GM21619 (cell line): ENCODE data around the gene ZNRF1.
A peak's percentile ranks its signal among the peaks of the same experiment; 100 is the strongest.
"Not testable (repeated sequence)": the region's sequence is repeated elsewhere in the genome, so short reads cannot be mapped to it uniquely, and the experiment has no call there.

Experiments
- ATAC-seq: cut with Tn5 transposase; IDR thresholded peaks from one replicate; pipeline ENCODE4 v1.9.1; 2021; ENCODE audit not compliant: unreplicated experiment

The ZNRF1 gene

DNA sequence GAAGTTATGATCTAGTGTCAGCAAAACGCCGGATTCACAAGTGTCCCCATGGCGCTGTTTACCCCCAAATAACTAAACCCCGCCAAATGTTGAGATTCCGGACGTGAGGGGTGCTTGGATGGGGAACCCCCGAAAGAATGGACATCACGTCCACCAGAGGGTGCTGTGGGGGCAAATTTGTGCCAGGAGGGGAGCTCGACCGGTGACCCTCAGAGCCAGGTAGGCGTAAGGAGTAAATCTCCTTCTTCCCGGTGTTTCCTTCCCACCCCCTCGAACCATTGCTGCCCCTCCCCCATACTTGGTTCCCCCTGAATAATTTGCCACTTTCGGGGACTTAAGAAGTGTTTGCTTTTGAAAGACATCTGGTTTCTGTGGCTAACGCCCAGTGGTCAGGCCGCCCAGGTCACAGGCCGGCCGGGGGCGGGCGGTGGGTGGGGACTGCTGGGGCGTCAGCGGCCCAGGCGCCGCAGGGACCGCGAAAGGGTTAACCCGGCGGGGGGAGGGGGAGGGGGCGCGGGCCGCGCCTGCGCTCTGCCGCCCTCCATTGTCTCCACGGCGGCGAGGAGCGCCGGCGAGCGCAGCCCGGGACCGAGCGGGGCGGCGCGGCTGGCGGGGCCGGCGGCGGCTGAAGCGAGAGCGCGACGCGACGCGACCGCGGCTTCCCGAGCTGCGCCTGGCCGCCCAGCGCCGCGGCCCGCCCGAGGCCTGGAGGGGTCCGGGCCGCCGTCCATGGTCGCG lies at the start of gene ZNRF1:
ZNRF1 (plus strand) TSS at position 544 of the 738 bp plus-strand sequence. CDS start 648 bp downstream, outside the sequence.
- peak; percentile 58 for ATAC-seq

DNA sequence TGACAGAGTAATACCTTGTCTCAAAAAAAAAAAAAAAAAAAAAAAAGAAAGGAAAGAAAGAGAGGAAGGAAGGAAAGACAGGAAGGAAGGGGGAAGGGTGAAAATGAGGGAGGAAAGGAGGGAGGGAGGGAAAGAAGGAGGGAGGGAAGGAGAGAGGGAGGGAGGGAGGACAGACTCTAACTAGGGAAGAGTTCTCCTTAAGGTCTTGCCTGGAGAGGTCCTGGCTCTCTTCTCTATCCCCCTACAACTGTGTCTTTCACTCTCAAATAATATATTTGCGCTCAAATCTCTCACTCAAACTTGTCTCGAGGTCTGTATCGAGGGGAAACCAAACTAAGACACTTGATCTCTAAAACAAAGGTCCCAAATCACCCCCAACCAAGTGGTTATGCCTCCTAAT lies 49.5 kb upstream of the ZNRF1 start:
- ATAC-seq, result no peak

DNA sequence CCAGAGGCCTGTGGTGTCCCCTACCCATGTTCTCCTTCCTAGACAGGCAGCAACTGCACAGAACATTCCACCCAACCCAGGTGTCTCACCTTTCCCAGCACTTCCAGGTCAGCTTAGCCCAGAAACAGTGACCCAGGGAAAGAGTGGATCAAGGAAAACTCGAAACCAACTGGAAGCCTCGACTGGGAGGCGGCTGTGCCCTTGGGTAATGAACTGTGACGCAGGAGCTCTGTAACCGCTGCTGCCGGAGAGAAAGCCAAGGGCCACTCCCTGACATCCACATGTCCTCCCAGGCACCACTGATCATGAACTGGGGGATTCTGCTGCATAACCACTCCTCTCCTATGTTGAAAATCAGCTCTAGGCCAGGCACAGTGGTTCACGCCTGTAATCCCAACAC lies 48.3 kb upstream of the ZNRF1 start:
- ATAC-seq, result no peak

DNA sequence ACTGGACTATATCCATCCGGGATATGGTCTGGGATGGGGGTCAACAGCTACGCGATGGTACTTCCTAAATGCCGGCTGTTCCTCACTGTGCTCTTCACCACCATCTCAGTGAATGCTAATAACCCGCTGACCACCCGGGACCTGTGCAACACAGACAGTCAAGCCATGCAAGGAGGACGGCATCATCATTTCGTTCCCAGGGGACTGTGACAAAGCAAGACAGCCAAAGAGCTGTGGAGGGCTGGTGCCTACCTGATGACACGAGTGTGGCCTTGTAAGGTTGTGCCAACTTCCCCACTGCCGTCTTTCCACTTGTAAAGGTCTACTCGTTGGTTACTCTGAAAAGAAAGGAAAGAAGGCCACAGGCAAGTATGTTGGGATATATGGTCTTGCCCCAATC lies 47.6 kb upstream of the ZNRF1 start:
- ATAC-seq, result no peak

DNA sequence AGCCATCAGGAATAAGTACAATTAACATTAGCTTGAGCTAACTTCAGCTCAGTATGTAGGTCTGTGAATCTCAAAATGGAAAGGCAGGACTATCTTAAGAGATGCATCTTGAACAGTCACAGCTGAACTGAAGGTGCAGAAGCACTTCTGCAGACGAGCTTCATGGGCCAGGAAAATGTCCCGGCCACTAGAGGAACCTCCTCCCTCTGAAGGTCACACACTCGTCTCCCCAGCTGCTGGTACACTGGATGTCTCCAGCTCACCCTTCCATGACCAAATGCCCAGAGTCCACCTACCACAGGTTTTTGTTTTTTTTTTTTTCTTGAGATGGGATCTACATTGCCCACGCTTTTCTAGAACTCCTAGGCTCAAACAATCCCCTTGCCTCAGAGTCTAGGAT lies 47.1 kb upstream of the ZNRF1 start:
- ATAC-seq, result no peak

DNA sequence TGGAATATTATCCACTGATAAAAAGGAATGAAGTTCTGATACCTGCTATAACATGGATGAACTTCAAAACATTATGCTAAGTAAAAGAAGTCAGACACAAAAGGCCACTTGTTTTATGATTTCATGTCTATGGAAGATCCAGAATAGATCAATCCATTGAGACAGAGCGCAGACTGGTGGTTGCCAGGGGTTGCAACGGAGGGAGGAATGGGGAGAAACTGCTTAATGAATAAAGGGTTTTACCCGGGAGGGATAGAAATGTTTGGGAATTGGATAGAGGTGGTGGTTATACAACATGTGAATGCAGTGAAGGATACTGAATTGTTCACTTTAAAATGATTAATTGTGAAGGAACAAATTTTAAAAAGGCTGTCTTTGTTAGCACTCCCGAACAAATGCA lies 44.1 kb upstream of the ZNRF1 start:
- ATAC-seq, result no peak

DNA sequence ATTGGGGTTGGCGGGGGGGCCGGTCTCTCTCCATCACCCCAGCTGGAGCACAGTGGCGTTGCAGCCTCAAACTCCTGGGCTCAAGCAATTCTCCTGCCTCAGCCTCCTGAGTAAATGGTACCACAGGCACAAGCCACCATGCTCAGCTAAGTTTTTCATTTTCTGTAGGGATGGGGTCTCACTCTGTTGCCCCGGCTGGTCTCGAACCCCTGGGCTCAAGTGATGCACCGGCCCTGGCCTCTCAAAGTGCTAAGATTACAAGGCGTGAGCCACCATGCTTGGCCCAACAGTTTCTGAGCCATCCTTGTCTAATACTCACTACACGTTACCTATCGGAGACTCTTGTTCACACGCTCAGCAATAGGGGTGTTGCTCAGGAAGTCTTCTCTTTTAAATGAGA lies 25.5 kb upstream of the ZNRF1 start:
- no peak for ATAC-seq

DNA sequence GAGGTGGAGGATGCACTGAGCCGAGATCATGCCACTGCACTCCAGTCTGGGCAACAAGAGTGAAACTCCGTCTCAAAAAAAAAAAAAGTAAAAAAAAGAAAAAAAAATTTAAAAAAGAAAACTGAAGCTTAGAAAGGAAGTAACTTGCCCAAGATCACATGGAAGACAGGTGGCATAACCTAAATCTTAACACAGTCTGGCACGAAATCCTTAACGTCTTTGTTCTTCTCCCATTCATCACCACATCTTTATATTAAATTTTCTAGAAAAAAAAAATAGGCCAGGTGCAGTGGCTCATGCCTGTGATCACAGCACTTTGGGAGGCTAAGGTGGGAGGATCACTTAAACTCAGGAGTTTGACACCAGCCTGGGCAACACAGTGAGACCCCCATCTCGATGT lies 23.2 kb upstream of the ZNRF1 start:
- ATAC-seq, result no peak

DNA sequence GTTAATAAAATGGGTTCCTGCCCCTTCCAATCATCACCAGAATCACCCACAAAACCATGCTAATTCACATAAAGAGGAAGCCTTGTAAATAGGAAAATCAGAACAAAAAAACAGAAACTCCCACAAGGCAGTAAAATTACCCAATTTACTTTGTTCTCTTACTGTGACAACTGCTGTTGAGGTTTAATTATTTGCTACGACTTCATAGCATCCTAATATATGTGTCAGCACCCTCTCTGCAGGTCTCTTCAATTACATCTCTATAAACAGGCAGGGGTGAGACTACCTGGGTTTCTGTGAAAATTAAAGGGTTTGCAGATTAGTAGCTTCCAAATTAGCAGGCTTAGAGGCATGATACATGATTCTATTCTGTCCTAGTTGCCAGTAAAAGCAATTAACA lies 16.6 kb upstream of the ZNRF1 start:
- ATAC-seq, result no peak

DNA sequence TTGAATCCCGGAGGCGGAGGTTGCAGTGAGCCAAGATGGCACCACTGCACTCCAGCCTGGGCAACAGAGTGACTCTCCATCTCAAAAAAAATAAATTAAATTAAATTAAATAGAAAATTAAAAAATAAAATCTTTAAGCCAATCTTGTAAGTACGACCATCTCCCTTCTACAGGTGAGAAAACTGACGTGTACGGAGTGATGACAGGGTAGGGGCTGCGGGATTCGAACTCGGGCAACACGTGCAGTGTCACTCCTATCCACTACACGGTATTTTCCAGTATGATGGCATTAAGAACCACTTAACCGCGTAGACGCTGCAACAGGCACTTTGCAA lies 14.7 kb upstream of the ZNRF1 start:
- no peak for ATAC-seq

DNA sequence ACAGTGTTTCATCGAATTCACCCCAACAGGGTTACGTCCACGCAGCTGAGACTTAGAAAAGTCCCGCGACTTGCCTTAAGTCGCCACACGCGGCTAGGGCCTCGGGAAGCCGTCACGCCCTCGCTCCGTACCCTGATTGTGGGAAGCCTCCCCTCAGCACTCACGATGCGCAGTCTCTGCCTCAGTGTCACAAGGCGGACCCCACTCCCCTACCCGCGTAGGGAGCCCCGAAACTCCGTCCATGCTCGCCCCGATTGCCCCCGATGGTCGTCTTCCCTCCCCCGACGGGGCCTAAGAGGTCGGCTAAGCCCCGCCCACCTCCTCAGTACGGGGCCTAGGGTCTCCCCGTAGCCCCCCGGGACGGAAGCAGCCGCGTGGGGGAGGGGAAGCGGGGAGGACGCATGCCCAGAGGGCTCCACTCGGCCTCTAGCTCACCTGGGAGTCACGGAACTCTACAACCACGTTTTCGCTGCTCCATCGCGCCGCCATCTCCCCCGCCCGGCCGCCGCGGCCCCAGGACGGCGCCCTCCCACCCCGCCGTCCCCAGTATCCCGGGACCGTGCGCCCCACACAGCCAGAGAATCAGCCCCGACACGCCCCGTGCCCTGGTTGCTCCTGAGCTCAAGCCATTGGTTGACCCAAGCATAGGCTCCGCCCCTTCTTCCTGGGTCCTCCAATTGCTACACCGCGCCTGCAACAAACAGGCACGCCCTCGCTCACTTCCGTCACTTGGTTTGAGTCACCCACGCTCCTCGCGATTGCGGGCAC lies 14.1 kb upstream of the ZNRF1 start, which contains the start of gene WDR59:
WDR59 (minus strand) TSS at position 595 of the 768 bp plus-strand sequence; CDS start at position 489, 106 bp downstream.
- peak; percentile 98 for ATAC-seq

DNA sequence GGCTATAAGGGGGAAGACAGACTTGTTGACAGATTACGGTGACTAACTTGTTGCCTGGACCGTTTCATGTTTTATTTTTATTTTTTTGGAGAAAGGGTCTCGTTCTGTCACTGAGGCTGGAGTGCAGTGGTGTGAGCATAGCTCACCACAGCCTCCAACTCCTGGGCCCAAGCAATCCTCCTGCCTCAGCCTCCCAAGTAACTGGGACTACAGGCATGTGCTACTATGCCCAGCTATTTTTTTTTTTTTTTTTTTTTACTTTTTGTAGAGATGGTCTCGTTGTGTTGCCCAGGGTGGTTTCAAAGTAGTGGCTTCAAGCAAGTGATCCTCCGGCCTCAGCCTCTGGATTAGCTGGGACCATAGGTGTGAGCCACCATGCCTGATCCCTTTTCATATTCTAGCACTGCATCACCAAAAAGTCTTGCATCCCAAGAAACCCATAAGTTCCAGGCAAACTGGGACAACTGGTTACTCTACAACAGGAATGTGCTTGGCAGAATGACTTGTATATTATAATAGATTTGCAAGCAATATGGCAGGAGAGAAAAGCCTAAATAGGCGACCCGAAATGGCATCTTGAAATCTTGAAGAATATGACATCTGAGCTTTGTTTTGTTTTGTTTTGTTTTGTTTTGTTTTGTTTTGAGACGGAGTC lies 11.7 kb upstream of the ZNRF1 start:
- ATAC-seq, result no peak

DNA sequence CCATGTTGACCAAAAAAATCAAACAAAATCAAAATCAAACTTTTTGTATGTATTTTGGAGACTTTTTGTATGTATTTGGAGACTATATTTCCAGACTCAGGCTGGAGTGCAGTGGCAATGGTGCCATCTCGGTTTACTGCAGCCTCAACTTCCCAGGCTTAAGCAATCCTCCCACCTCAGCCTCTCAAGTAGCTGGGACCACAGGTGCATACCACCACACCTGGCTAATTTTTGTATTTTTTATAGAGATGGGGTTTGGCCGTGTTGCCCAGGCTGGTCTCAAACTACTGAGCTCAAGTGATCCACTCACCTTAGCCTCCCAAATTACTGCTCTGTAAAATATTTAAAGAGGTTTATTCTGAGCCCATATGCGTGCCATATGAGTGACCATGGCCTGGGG lies 9.0 kb upstream of the ZNRF1 start:
- ATAC-seq, result not testable (repeated sequence)

DNA sequence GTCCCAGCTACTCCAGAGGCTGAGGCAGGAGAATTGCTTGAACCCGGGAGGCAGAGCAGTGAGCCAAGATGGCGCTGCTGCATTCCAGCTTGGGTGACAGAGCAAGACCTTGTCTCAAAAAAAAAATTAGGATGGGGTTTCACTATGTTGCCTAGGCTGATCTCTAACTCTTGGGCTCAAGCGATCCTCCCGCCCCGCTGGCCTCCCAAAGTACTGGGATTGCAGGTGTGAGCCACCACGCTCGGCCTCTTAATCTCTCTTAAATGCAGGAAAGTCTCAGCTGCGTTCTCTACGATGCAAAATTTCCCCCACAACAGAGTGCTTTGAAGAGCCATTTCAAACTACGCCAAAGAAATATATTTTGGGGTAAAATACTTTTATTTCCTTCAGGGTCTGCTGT lies 8.0 kb upstream of the ZNRF1 start:
- ATAC-seq, result no peak

DNA sequence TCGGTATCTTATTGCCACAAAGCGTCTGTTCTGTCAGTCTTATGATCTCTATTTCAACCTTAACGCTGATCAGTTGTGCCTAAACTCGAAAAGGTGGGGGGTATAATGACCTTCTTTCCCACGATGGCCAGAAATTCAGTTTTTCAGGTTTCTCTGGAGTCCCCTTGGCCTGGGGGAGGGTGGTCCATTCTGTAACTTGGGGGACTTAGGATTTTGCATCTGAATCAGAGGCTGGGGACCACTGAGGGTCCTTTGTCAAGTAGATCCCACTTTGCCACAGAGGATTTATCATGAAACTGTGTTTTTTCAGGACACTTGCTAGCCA lies 7.6 kb upstream of the ZNRF1 start:
- ATAC-seq, result no peak

DNA sequence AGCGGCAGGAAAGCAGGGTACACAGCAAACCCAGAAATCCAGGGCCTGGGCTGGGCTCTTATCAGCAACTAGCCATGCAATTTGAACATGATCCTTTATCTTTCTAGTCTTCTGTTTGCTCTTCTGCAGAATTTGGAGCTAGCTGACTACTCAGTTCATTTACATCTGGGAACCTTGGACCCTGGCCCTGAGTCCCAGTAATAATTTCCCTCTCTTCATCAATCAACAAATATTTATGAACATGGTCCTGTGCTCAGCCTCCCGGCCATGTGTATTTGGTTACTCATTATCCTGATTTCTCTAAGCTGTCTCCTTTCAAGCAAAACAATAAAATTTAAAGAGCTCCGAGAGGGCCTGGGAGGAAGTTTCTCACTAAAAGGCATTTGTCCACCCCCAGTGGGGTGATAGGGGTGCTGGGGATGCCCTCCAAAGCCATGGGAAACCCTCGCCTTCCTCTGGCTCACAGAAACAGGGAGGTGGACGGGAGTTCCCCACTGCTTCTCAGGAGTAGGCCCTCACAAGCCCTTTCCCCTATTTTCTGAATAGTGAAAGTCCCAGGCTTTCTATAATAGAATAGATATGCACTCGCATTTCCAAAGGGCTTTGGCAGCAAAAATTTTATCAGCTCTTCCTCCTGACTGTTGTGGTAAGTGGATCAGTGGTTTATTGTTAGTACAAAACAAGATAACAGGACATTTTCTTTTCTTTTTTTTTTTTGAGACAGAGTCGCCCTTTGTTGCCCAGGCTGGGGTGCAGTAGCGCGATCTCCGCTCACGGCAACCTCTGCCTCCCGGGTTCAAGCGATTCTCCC lies 7.0 kb upstream of the ZNRF1 start:
- no peak for ATAC-seq

DNA sequence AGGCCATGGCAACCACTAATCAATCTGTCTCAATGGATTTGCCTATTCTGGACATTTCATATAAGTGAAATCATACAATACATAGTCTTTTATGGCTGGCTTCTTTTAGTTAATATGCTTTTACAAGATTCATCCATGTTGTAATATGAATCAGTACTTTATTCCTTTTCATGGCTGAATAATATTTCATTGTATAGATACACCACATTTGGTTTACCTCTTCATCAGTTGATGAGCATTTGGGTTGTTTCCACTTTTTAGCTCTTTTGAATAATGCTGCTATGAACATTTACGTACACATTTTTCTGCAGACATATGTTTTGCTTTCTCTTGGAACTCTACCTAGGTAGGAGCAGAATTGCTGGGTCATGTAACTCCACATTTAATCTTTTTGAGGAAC lies 2.8 kb upstream of the ZNRF1 start:
- ATAC-seq, result no peak

DNA sequence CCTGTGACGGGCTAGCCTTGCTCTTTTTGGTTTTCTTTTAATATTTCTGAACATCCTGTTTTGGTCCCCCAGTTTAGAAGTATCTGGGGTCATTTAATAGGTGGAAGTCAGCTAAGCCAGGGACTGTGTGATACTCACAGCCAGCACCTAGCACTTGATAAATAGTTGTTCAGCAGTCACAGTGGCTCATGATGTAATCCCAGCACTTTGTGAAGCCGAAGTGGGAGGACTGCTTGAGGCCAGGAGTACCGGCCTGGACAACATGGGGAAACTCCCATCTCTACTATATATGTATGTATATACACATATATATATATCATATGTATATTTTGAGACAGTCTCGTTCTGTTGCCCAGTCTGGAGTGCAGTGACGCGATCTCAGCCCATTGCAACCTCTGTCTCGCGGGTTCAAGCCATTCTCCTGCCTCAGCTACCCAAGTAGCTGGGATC lies 1.8 kb upstream of the ZNRF1 start:
- no peak for ATAC-seq

DNA sequence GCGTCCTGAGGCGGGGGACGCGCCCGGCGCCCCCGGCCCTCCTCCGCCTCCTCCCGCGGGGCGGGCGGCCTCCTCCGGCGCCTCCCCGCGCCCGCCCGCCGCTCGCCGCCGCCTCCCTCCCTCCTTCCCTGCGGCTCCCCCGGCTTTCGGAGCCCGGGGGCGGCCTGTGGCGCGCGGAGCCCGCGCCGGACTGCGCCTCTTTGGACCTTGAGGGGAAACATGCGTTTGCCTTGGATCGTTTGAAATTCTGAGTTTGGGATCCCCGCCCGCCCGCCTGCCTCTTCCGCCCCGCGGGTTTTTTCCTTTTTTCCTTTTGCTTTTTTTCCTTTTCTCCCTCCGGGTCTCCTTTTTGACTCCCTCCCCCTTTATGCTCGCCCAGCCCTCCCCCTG lies 390 bp downstream of the ZNRF1 start:
- ATAC-seq, result peak; percentile 23

DNA sequence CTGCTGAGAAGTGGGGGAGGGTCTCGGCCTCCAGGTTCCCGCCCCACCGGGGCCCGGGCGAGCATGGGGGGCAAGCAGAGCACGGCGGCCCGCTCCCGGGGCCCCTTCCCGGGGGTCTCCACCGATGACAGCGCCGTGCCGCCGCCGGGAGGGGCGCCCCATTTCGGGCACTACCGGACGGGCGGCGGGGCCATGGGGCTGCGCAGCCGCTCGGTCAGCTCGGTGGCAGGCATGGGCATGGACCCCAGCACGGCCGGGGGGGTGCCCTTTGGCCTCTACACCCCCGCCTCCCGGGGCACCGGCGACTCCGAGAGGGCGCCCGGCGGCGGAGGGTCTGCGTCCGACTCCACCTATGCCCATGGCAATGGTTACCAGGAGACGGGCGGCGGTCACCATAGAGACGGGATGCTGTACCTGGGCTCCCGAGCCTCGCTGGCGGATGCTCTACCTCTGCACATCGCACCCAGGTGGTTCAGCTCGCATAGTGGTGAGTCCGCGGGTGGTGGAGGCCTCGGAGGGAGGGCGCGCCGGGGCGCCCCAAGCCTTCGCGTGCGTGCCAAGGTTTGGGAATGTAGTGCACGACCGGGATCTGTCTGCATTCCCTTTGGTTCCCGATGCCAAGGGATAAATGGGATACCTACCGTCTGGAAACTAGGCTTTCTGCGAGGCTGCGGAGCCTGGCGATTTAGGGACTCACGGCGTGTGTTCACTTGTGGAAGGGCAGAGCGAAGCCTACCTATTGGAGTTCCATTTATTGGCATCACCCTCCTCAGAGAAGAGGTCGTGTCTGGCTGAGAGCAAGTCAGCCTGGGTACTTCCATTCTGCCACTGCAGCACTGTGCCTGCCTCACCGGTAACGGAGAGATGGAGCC lies 1.0 kb downstream of the ZNRF1 start:
- no peak for ATAC-seq
